ENCODE measurements around the gene C6orf136. TPM values are rescaled to one million over a fixed set of nuclear protein-coding genes. Genes with fewer than 3 reads are reported as not detected.

The C6orf136 gene
- total and polyA plus RNA-seq, 9 of the 15 experiments (the other 6 are each of a cell fraction or from before 2014, with no cell fraction given), result 14.1 to 63.1 (median 18.4) TPM

DNA sequence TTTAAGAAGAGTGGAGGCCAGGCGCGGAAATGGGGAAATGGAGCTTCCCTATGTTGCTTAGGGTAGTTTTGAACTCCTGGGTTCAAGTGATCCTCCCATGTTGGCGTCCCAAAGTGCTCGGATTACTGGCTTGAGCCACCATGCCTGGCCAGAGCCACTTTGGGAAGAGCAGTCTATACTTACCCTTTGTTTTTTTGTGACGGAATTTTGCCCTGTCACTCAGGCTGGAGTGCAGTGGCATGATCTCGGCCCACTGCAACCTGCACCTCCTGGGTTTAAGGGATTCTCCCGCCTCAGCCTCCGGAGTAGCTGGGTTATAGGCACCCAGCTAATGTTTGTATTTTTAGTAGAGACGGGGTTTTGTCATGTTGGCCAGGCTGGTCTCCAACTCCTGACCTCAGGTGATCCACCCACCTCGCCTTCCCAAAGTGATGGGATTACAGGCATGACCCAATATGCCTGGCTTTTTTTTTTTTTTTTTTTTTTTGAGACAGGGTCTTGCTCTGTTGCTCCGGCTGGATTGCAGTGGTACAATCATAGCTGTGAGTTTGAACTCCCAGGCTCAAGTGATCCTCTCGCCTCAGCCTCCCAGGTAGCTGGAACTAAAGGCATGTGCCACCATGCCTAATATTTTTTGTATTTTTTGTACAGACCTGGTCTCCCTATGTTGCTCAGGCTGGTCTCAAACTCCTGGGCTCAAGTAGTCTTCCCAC is 47.9 kb upstream of the C6orf136 start (continued):
- TF ChIP-seq ILF3 (IDR thresholded peaks at IDR 0.05; ENCODE audit: borderline replicate concordance), result no peak
- peak; percentile 53 for TF ChIP-seq POLR2B (IDR thresholded peaks at IDR 0.05; ENCODE audit: low read depth, partially characterized antibody)
- no peak for TF ChIP-seq GABPA (tag; conservative IDR thresholded peaks at IDR 0.05; ENCODE audit: low read depth)
- no peak for TF ChIP-seq ZC3H8 (IDR thresholded peaks at IDR 0.05)
- TF ChIP-seq, protein P1, sequence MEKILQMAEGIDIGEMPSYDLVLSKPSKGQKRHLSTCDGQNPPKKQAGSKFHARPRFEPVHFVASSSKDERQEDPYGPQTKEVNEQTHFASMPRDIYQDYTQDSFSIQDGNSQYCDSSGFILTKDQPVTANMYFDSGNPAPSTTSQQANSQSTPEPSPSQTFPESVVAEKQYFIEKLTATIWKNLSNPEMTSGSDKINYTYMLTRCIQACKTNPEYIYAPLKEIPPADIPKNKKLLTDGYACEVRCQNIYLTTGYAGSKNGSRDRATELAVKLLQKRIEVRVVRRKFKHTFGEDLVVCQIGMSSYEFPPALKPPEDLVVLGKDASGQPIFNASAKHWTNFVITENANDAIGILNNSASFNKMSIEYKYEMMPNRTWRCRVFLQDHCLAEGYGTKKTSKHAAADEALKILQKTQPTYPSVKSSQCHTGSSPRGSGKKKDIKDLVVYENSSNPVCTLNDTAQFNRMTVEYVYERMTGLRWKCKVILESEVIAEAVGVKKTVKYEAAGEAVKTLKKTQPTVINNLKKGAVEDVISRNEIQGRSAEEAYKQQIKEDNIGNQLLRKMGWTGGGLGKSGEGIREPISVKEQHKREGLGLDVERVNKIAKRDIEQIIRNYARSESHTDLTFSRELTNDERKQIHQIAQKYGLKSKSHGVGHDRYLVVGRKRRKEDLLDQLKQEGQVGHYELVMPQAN (IDR thresholded peaks at IDR 0.05; ENCODE audit: borderline replicate concordance), result no peak
- TF ChIP-seq SAFB (IDR thresholded peaks at IDR 0.05; ENCODE audit: borderline replicate concordance, low read depth, low read length), result no peak
- TF ChIP-seq, protein P2, sequence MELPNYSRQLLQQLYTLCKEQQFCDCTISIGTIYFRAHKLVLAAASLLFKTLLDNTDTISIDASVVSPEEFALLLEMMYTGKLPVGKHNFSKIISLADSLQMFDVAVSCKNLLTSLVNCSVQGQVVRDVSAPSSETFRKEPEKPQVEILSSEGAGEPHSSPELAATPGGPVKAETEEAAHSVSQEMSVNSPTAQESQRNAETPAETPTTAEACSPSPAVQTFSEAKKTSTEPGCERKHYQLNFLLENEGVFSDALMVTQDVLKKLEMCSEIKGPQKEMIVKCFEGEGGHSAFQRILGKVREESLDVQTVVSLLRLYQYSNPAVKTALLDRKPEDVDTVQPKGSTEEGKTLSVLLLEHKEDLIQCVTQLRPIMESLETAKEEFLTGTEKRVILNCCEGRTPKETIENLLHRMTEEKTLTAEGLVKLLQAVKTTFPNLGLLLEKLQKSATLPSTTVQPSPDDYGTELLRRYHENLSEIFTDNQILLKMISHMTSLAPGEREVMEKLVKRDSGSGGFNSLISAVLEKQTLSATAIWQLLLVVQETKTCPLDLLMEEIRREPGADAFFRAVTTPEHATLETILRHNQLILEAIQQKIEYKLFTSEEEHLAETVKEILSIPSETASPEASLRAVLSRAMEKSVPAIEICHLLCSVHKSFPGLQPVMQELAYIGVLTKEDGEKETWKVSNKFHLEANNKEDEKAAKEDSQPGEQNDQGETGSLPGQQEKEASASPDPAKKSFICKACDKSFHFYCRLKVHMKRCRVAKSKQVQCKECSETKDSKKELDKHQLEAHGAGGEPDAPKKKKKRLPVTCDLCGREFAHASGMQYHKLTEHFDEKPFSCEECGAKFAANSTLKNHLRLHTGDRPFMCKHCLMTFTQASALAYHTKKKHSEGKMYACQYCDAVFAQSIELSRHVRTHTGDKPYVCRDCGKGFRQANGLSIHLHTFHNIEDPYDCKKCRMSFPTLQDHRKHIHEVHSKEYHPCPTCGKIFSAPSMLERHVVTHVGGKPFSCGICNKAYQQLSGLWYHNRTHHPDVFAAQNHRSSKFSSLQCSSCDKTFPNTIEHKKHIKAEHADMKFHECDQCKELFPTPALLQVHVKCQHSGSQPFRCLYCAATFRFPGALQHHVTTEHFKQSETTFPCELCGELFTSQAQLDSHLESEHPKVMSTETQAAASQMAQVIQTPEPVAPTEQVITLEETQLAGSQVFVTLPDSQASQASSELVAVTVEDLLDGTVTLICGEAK (IDR thresholded peaks at IDR 0.05), result no peak
- TF ChIP-seq, protein P2 (CRISPR knock-in tag; IDR thresholded peaks at IDR 0.05), result no peak
- TF ChIP-seq ZNF121 (CRISPR knock-in tag; conservative IDR thresholded peaks at IDR 0.05), result no peak
- TF ChIP-seq, protein P3, sequence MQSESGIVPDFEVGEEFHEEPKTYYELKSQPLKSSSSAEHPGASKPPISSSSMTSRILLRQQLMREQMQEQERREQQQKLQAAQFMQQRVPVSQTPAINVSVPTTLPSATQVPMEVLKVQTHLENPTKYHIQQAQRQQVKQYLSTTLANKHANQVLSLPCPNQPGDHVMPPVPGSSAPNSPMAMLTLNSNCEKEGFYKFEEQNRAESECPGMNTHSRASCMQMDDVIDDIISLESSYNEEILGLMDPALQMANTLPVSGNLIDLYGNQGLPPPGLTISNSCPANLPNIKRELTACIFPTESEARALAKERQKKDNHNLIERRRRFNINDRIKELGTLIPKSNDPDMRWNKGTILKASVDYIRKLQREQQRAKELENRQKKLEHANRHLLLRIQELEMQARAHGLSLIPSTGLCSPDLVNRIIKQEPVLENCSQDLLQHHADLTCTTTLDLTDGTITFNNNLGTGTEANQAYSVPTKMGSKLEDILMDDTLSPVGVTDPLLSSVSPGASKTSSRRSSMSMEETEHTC (IDR thresholded peaks at IDR 0.05), result no peak
- TF ChIP-seq RNF219 (CRISPR knock-in tag; IDR thresholded peaks at IDR 0.05), result no peak
- TF ChIP-seq POLR2H (tag; IDR thresholded peaks at IDR 0.05; ENCODE audit: low read depth), result no peak

All from K562 (cell line).